GM19193 (cell line): ENCODE results near the gene MTA1.

Source experiments
- POLR2A ChIP-seq: IDR thresholded peaks from 4 replicates; pipeline ENCODE4 v1.6.1; 2011; ENCODE audit not compliant: insufficient read depth, insufficient read length; ENCODE audit errors: extremely low read depth

The MTA1 gene

GRCh38 chr14:105411985-105412770 is 7.4 kb upstream of the MTA1 start:
- TF ChIP-seq POLR2A: no peak

- TF ChIP-seq POLR2A: no peak
Measured at GRCh38 chr14:105412771-105413543, 6.7 kb upstream of the MTA1 start.

- TF ChIP-seq POLR2A: no peak
Measured at GRCh38 chr14:105413544-105413886, 6.1 kb upstream of the MTA1 start.

- no peak for TF ChIP-seq POLR2A
Measured at GRCh38 chr14:105414456-105415371, 4.9 kb upstream of the MTA1 start.

- TF ChIP-seq POLR2A: no peak
Measured at GRCh38 chr14:105415481-105416428, 3.9 kb upstream of the MTA1 start.

- TF ChIP-seq POLR2A: no peak
Measured at GRCh38 chr14:105416671-105417070, 3.0 kb upstream of the MTA1 start.

GRCh38 chr14:105417690-105418121 is 1.9 kb upstream of the MTA1 start:
- no peak for TF ChIP-seq POLR2A

- TF ChIP-seq POLR2A: no peak
Measured at GRCh38 chr14:105418269-105419194, 1.1 kb upstream of the MTA1 start.

GRCh38 chr14:105420101-105420973 is 710 bp downstream of the MTA1 start:
- TF ChIP-seq POLR2A: no peak

- TF ChIP-seq POLR2A: no peak
Measured at GRCh38 chr14:105420974-105421674, 1.5 kb downstream of the MTA1 start.

GRCh38 chr14:105421723-105422615 is 2.3 kb downstream of the MTA1 start:
- TF ChIP-seq POLR2A: no peak
